Measurements from ENCODE around the gene PTX3.

Gene PTX3

GRCh38 chr3:157423337-157423736 is 13.3 kb upstream of the PTX3 start:
- DNase-seq (ENCODE audit: low read depth, low spot score): no peak

GRCh38 chr3:157427901-157428300 is 8.7 kb upstream of the PTX3 start:
- no peak for DNase-seq (ENCODE audit: low read depth, low spot score)

- no peak for DNase-seq (ENCODE audit: low read depth, low spot score)
These were observed 7.8 kb upstream of the PTX3 start for GRCh38 chr3:157428853-157429252.

- no peak for DNase-seq (ENCODE audit: low read depth, low spot score)
These were observed 6.9 kb upstream of the PTX3 start for GRCh38 chr3:157429708-157430107.

GRCh38 chr3:157438194-157438730 is 1.6 kb downstream of the PTX3 start:
- no peak for DNase-seq (ENCODE audit: low read depth, low spot score)

GRCh38 chr3:157441102-157441624 is 4.5 kb downstream of the PTX3 start:
- DNase-seq (ENCODE audit: low read depth, low spot score): no peak

- DNase-seq (ENCODE audit: low read depth, low spot score): no peak
These were observed 6.1 kb downstream of the PTX3 start for GRCh38 chr3:157442729-157443128.

GRCh38 chr3:157443905-157444796 is 7.5 kb downstream of the PTX3 start:
- DNase-seq (ENCODE audit: low read depth, low spot score): no peak

GRCh38 chr3:157444797-157445184 is 8.1 kb downstream of the PTX3 start:
- DNase-seq (ENCODE audit: low read depth, low spot score): no peak

- DNase-seq (ENCODE audit: low read depth, low spot score): no peak
These were observed 9.2 kb downstream of the PTX3 start for GRCh38 chr3:157445857-157446256.

- DNase-seq (ENCODE audit: low read depth, low spot score): no peak
These were observed 10.5 kb downstream of the PTX3 start for GRCh38 chr3:157447026-157447694.

- no peak for DNase-seq (ENCODE audit: low read depth, low spot score)
These were observed 15.4 kb downstream of the PTX3 start for GRCh38 chr3:157452097-157452496.

- DNase-seq (ENCODE audit: low read depth, low spot score): no peak
These were observed 17.2 kb downstream of the PTX3 start for GRCh38 chr3:157453824-157454223.

- DNase-seq (ENCODE audit: low read depth, low spot score): no peak
These were observed 23.1 kb downstream of the PTX3 start for GRCh38 chr3:157459706-157460105.

GRCh38 chr3:157460253-157460652 is 23.6 kb downstream of the PTX3 start:
- no peak for DNase-seq (ENCODE audit: low read depth, low spot score)

- DNase-seq (ENCODE audit: low read depth, low spot score): no peak
These were observed 27.2 kb downstream of the PTX3 start for GRCh38 chr3:157463816-157464215.

- no peak for DNase-seq (ENCODE audit: low read depth, low spot score)
These were observed 27.7 kb downstream of the PTX3 start for GRCh38 chr3:157464321-157464720.

GRCh38 chr3:157465741-157466140 is 29.1 kb downstream of the PTX3 start:
- DNase-seq (ENCODE audit: low read depth, low spot score): no peak

GRCh38 chr3:157467200-157467599 is 30.6 kb downstream of the PTX3 start:
- DNase-seq (ENCODE audit: low read depth, low spot score): no peak

GRCh38 chr3:157469561-157470294 is 33.1 kb downstream of the PTX3 start:
- DNase-seq (ENCODE audit: low read depth, low spot score): no peak

- DNase-seq (ENCODE audit: low read depth, low spot score): no peak
These were observed 34.4 kb downstream of the PTX3 start for GRCh38 chr3:157471064-157471463.

GRCh38 chr3:157472648-157473047 is 36.0 kb downstream of the PTX3 start:
- DNase-seq (ENCODE audit: low read depth, low spot score): no peak
